Measurements from ENCODE around the gene PHACTR4. TPM values are rescaled to one million over a fixed set of nuclear protein-coding genes. Genes with fewer than 3 reads are reported as not detected.

The PHACTR4 gene
- total and polyA plus RNA-seq, 9 of the 15 experiments (the other 6 are each of a cell fraction or from before 2014, with no cell fraction given) = 6.4 to 43.6 (median 14.2) TPM

GRCh38 chr1:28329395-28330153 is 40.0 kb upstream of the PHACTR4 start (continued):
- 0 out of 2 replicates have a peak, but pooled peaks have one; percentile 52 for TF ChIP-seq ZNF431 (CRISPR knock-in tag; IDR thresholded peaks at IDR 0.05)
- TF ChIP-seq ZNF740 (CRISPR knock-in tag; IDR thresholded peaks at IDR 0.05) = 0 out of 2 replicates have a peak, but pooled peaks have one; percentile 35
- TF ChIP-seq ZNF740 (tag; IDR thresholded peaks at IDR 0.05) = 0 out of 4 replicates have a peak, but pooled peaks of 1 of the 2 experiments have one; percentile 28
- TF ChIP-seq SMARCE1 (IDR thresholded peaks at IDR 0.05) = peak; percentile 36; the same call in 1 of the 2 replicates
- peak; percentile 31 for TF ChIP-seq NKRF (IDR thresholded peaks at IDR 0.05; ENCODE audit: borderline replicate concordance)
- no peak for TF ChIP-seq ETV6 (IDR thresholded peaks at IDR 0.05; ENCODE audit: borderline replicate concordance in 1 of 2, low read depth in 2 of 2, low read length in 1 of 2)
- 0 out of 2 replicates have a peak, but pooled peaks have one; percentile 30 for TF ChIP-seq ETV6 (CRISPR knock-in tag; IDR thresholded peaks at IDR 0.05; ENCODE audit: borderline replicate concordance)
- peak; percentile 3; the same call in 1 of the 2 replicates for TF ChIP-seq PHB2 (IDR thresholded peaks at IDR 0.05; ENCODE audit: low read depth)
- TF ChIP-seq ZC3H4 (CRISPR knock-in tag; IDR thresholded peaks at IDR 0.05; ENCODE audit: borderline replicate concordance) = 0 out of 2 replicates have a peak, but pooled peaks have one; percentile 19
- peak; percentile 7; the same call in 1 of the 2 replicates for TF ChIP-seq RBFOX2 (IDR thresholded peaks at IDR 0.05; ENCODE audit: low read depth, low read length)
- peak; percentile 0; the same call in 1 of the 2 replicates for TF ChIP-seq ELF1 (tag; IDR thresholded peaks at IDR 0.05)
- TF ChIP-seq ZBTB33 (CRISPR knock-in tag; IDR thresholded peaks at IDR 0.05) = 0 out of 2 replicates have a peak, but pooled peaks have one; percentile 3
- TF ChIP-seq TBL1XR1 (IDR thresholded peaks at IDR 0.05; ENCODE audit: low read length in 2 of 2) = no peak
- 0 out of 2 replicates have a peak, but pooled peaks have one; percentile 19 for TF ChIP-seq ZNF583 (CRISPR knock-in tag; IDR thresholded peaks at IDR 0.05)
- TF ChIP-seq TEAD1 (CRISPR knock-in tag; IDR thresholded peaks at IDR 0.05) = peak in 1 of 2 experiments; percentile 19; a peak in 1 of 4 replicates
- 0 out of 2 replicates have a peak, but pooled peaks have one; percentile 14 for TF ChIP-seq TCF3 (CRISPR knock-in tag; IDR thresholded peaks at IDR 0.05)
- 0 out of 2 replicates have a peak, but pooled peaks have one; percentile 17 for TF ChIP-seq ZFPM2 (CRISPR knock-in tag; IDR thresholded peaks at IDR 0.05)
- TF ChIP-seq KLF13 (tag; IDR thresholded peaks at IDR 0.05; ENCODE audit: borderline replicate concordance, low read depth) = no peak
- peak; percentile 52; the same call in 1 of the 2 replicates for TF ChIP-seq ZNF263 (CRISPR knock-in tag; IDR thresholded peaks at IDR 0.05; ENCODE audit: borderline replicate concordance)
- TF ChIP-seq FOSL1 (tag; conservative IDR thresholded peaks at IDR 0.05) = 0 out of 2 replicates have a peak, but pooled peaks have one; percentile 4
- no peak for TF ChIP-seq SAFB2 (IDR thresholded peaks at IDR 0.05; ENCODE audit: borderline replicate concordance, low read depth, low read length, severe bottlenecking)
- TF ChIP-seq ZNF764 (CRISPR knock-in tag; IDR thresholded peaks at IDR 0.05; ENCODE audit: low read depth) = 0 out of 2 replicates have a peak, but pooled peaks have one; percentile 63

All from K562 (cell line).